Activated CD4-positive, alpha-beta T cell treated with anti-CD3 and anti-CD28 coated beads, Interleukin-2, Interleukin-6, amounts not matched to agents 100 ng/mL and 50 ng/mL, durations not matched to agents 16 hours and 8 hours (primary cell): ENCODE results near the gene SRI.
A peak's percentile ranks its signal among the peaks of the same experiment; 100 is the strongest.
"Not testable (repeated sequence)": the region's sequence is repeated elsewhere in the genome, so short reads cannot be mapped to it uniquely, and the experiment has no call there.

Source experiments
- DNase-seq: peaks from one replicate; pipeline ENCODE4 v3.0.0-alpha.2; 2020

SRI gene

GRCh38 chr7:88172842-88173241 is 47.0 kb downstream of the SRI start:
- DNase-seq: no peak

DNA sequence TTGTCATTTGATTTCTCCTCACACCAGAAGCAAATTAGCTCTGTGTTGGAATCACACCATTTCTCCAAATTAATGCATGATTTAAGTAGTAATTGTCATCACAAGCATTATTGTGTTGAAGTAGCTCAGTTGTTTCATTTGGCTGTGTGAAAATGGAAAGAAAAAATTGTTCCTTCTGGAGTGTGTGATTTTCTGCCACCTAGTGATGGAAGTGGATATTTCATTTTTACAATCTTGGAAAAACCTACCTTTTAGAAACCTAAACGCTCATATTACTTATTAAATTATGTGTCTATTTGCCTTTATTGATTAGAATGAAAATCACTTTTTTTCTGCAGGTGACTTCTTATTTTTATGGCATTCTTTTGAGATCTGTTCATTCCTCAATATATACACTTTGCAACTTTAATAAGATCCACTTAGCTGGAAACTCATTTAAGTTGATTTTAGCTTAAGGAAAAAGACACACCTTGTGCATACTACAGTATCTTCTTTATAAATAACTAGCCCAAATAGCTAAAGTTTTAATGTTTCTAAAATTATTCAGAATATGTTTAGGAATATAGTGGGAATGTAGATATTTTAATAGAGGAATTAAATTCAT is 50.0 kb downstream of the SRI start:
- DNase-seq: peak; percentile 16

GRCh38 chr7:88167721-88168120 is 52.1 kb downstream of the SRI start:
- no peak for DNase-seq

GRCh38 chr7:88167223-88167622 is 52.6 kb downstream of the SRI start:
- DNase-seq: no peak

- DNase-seq: no peak
Measured at GRCh38 chr7:88165697-88166096, 54.1 kb downstream of the SRI start.

DNA sequence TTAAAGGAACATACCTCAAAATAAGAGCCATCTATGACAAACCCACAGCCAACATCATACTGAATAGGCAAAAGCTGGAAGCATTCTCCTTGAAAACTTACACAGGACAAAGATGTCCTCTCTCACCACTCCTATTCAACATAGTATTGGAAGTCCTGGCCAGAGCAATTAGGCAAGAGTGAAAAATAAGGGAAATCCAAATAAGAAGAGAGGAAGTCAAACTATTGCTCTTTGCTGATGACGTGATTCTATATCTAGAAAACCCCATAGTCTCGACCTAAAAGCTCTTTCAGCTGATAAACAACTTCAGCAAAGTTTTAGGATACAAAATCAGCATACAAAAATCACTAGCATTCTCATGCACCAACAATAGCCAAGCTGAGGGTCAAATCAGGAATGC is 60.1 kb downstream of the SRI start:
- not testable (repeated sequence) for DNase-seq

DNA sequence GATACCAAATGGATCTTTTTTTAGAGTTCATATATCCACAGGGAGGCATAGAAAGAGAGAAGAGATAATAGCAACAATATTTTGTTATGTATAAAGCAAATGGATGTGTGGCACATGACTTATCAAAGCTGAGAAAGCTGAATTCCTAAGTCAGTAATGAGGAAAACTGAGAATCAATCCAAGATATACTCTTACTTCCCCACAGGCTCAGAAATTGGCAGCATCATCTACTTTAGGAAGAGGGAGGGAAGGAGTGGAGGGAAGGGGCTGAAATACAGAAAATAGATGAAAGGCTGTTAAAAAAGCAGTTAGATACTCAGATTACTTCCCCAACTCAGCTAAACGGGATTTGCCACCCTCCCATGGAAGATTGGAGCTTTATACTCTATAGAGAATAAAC is 63.5 kb downstream of the SRI start:
- DNase-seq: no peak

DNA sequence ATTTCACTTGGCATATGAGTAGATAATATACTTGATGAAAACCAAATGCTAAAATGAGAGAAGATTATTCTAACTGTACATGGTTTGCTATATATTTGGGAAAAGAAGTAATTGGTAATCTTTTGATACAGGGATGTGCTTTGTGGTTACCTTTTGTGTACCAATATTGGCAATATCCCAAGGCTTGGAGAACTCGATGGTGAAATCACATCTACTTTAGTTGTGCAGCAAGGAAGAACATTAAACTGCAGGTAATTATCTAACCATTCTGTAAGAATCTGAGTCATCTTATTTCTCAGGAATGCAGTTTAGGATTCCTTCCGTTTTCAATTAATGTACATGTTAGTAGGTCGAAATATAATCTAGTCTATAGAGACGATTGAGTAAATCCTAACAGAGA is 64.1 kb downstream of the SRI start:
- no peak for DNase-seq
